GM12878 (cell line): ENCODE data around the gene DNMBP. TPM values are rescaled to one million over a fixed set of nuclear protein-coding genes. Genes with fewer than 3 reads are reported as not detected.
A peak's percentile ranks its signal among the peaks of the same experiment; 100 is the strongest.

Experiments used
- ATF7 ChIP-seq: fragments of 450-650 bp; IDR thresholded peaks from 2 replicates; pipeline ENCODE4 v1.6.1; 2016; ENCODE audit warnings: low read depth, mild to moderate bottlenecking
- CBFB ChIP-seq: IDR thresholded peaks from 2 replicates; pipeline ENCODE4 v1.6.1; 2016; ENCODE audit warnings: antibody characterized with exemption, low read depth
- CHD2 ChIP-seq: IDR thresholded peaks from 2 replicates; pipeline ENCODE4 v1.6.1; 2011; ENCODE audit warnings: low read depth, low read length, improper control_type of control experiment, borderline replicate concordance
- CHD4 ChIP-seq: fragments of 200-600 bp; sonication (generic); IDR thresholded peaks from 2 replicates; pipeline ENCODE4 v1.6.1; 2016; ENCODE audit warnings: mild to moderate bottlenecking
- CREM ChIP-seq: IDR thresholded peaks from 2 replicates; pipeline ENCODE4 v1.6.1; 2014; ENCODE audit warnings: antibody characterized with exemption, low read depth
- CTCF ChIP-seq, 3 experiments: IDR thresholded peaks in 2 of 3; conservative IDR thresholded peaks in 1 of 3; 2 replicates each; pipeline ENCODE4 v1.5.1; 2011; ENCODE audit warnings: low read depth in 3 of 3, low read length in 3 of 3, mild to moderate bottlenecking in 3 of 3, control low read depth in 2 of 3, moderate library complexity in 2 of 3, inconsistent platforms in 1 of 3, mixed read lengths in 1 of 3; ENCODE audit not compliant: control insufficient read depth in 2 of 3, insufficient read depth in 1 of 3; ENCODE audit errors: extremely low read depth in 1 of 3
- ETV6 ChIP-seq, 2 experiments: fragments of 450-650 bp in 1 of 2; IDR thresholded peaks in 1 of 2; conservative IDR thresholded peaks in 1 of 2; 2 replicates each; pipeline ENCODE4 v1.6.1; 2014; ENCODE audit warnings: antibody characterized with exemption in 1 of 2, borderline replicate concordance in 1 of 2, low read depth in 1 of 2, mild to moderate bottlenecking in 1 of 2, moderate library complexity in 1 of 2
- FOS ChIP-seq: IDR thresholded peaks from 3 replicates; pipeline ENCODE4 v1.6.1; 2011; ENCODE audit warnings: borderline replicate concordance; ENCODE audit not compliant: insufficient read length; ENCODE audit errors: extremely low read depth
- HDGF ChIP-seq: fragments of 450-650 bp; IDR thresholded peaks from 2 replicates; pipeline ENCODE4 v1.6.1; 2016; ENCODE audit warnings: antibody characterized with exemption
- HSF1 ChIP-seq: fragments of 150-350 bp; IDR thresholded peaks from 2 replicates; pipeline ENCODE4 v1.6.1; 2014; ENCODE audit warnings: mild to moderate bottlenecking, low read depth, low read length
- IRF4 ChIP-seq: IDR thresholded peaks from 2 replicates; pipeline ENCODE4 v1.6.1; 2011; ENCODE audit warnings: low read depth, low read length
- MEF2B ChIP-seq: fragments of 450-650 bp; IDR thresholded peaks from 2 replicates; pipeline ENCODE4 v1.6.1; 2018; ENCODE audit warnings: mild to moderate bottlenecking, moderate library complexity; ENCODE audit not compliant: partially characterized antibody, poor library complexity, severe bottlenecking
- MTA3 ChIP-seq: IDR thresholded peaks from 2 replicates; pipeline ENCODE4 v1.6.1; 2012; ENCODE audit warnings: low read length, inconsistent platforms, borderline replicate concordance
- RAD21 ChIP-seq: IDR thresholded peaks from 2 replicates; pipeline ENCODE4 v1.6.1; 2011; ENCODE audit warnings: mild to moderate bottlenecking, low read depth, low read length, moderate library complexity; ENCODE audit not compliant: insufficient read depth
- RELB ChIP-seq: fragments of 450-650 bp; IDR thresholded peaks from 2 replicates; pipeline ENCODE4 v1.6.1; 2017; ENCODE audit warnings: low read depth, mild to moderate bottlenecking, moderate library complexity
- STAT3 ChIP-seq: IDR thresholded peaks from 2 replicates; pipeline ENCODE4 v1.6.1; 2011; ENCODE audit warnings: low read depth, low read length, improper control_type of control experiment
- TAF1 ChIP-seq: IDR thresholded peaks from 2 replicates; pipeline ENCODE4 v1.6.1; 2011; ENCODE audit warnings: mild to moderate bottlenecking, low read depth, low read length, borderline replicate concordance
- ZBTB33 ChIP-seq: fragments of 450-650 bp; IDR thresholded peaks from 2 replicates; pipeline ENCODE4 v1.6.1; 2017; ENCODE audit warnings: mild to moderate bottlenecking
- ZNF207 ChIP-seq: fragments of 450-650 bp; IDR thresholded peaks from 2 replicates; pipeline ENCODE4 v1.6.1; 2014; ENCODE audit warnings: antibody characterized with exemption, mild to moderate bottlenecking, borderline replicate concordance
- ZNF592 ChIP-seq: fragments of 450-650 bp; IDR thresholded peaks from 2 replicates; pipeline ENCODE4 v1.6.1; 2017; ENCODE audit warnings: mild to moderate bottlenecking, moderate library complexity
- polyA plus RNA-seq, 11 experiments: library from polyadenylated mRNA; depleted of rRNA in 4 of 11; unstranded in 6 of 11; stranded (reverse) in 5 of 11; fragments of >200 nt; fragmentation: Nextera tagmentation in 4 of 11; fragmentation: Illumina TruSeq in 1 of 11; extraction: Ambion mirVana in 4 of 11; extraction: Trizol in 1 of 11; gene quantifications; 1 replicate in 1 of 11; 2 replicates in 10 of 11; pipeline versions ENCODE4 v1.2.1 to v1.2.3, GENCODE V29; 2011 to 2016; ENCODE audit warnings: inconsistent platforms in 2 of 11, missing spikeins in 2 of 11, low read depth in 1 of 11
- total RNA-seq, 4 experiments: library from RNA; depleted of rRNA in 3 of 4; stranded (reverse); fragments of >200 nt in 3 of 4; fragmentation: Illumina TruSeq in 1 of 4; extraction: Trizol in 1 of 4; gene quantifications; 2 replicates each; pipeline versions ENCODE4 v1.2.1 to v1.2.3, GENCODE V29; 2013 to 2021

Gene DNMBP
- total and polyA plus RNA-seq, 10 of the 15 experiments (the other 5 are each of a cell fraction or from before 2014, with no cell fraction given), result 7.1 to 45.0 (median 22.0) TPM

DNA sequence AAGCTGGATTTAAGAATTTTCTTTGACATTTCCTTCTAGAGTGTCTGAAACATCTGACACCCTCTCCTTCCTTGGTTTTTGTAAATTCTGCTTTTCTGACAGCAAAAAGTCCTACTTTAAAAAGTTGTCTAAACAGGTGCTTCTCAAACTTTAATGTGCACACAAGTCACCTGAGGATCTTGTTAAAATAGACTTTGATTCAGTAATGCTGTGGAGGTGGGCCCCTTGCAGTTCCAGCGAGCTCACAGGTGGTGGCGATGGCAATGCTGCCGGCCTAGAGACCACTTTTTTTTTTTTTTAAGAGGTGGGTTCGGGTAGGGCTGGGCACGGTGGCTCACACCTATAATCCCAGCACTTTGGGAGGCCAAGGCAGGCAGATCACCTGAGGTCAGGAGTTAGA, 150.2 kb downstream of the DNMBP start (continued):
- TF ChIP-seq RAD21, result peak; percentile 38
- no peak for TF ChIP-seq MEF2B
- no peak for TF ChIP-seq HDGF
- TF ChIP-seq ZNF592, result no peak
- no peak for TF ChIP-seq ETV6 (conservative IDR thresholded peaks at IDR 0.05 in 1 of 2, IDR thresholded peaks at IDR 0.05 in 1 of 2; ENCODE audit: borderline replicate concordance in 1 of 2, low read depth in 1 of 2)
- TF ChIP-seq MTA3, result no peak
- TF ChIP-seq HSF1, result no peak
- peak; percentile 27 to 52 (median 39); a peak in 5 of 6 replicates for TF ChIP-seq CTCF (IDR thresholded peaks at IDR 0.05 in 2 of 3, conservative IDR thresholded peaks at IDR 0.05 in 1 of 3; ENCODE audit: control insufficient read depth in 2 of 3, extremely low read depth in 1 of 3, insufficient read depth in 1 of 3, low read depth in 3 of 3, low read length in 3 of 3)
- TF ChIP-seq CREM, result no peak
- no peak for TF ChIP-seq ZNF207
- no peak for TF ChIP-seq IRF4
- no peak for TF ChIP-seq CBFB
- no peak for TF ChIP-seq ATF7
- no peak for TF ChIP-seq ZBTB33
- TF ChIP-seq STAT3, result no peak
- no peak for TF ChIP-seq TAF1
- no peak for TF ChIP-seq FOS
- no peak for TF ChIP-seq CHD4
- no peak for TF ChIP-seq RELB
- no peak for TF ChIP-seq CHD2
